ENCODE measurements around the gene CALML6.

DNA sequence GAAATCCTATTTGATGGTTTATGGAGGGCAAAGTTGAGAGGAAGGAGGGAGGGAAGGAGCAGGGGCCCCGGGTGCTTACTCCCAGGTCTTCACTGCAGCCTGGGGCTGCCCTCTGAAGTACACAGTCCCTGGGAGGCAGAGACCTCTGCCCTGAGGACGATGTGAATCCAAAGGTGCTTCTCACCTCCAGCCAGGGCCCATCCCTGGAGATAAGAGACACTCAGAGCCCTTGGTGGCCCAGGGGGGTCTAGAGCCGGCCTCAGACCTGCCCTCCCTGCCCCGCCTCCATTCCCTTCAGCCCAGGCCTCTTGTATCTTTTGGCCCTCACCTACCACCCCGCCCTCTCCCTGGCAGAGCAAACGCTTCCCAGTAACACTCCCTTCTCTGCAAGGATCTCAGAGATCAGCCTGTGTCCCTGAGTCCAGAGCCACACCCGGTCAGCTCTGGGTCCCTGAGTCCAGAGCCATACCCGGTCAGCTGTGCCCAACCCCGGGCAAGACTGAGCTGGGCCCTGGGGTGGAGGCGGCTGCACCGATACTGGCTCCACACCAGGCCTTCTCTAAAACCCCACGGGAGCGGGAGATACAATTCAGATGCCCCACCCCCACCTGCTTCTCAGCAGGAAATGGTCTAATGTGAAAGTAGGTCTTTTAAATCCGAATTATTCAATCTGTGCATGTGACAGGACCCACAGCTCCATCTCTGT is 20.6 kb upstream of the CALML6 start:
- TF ChIP-seq, protein P1, sequence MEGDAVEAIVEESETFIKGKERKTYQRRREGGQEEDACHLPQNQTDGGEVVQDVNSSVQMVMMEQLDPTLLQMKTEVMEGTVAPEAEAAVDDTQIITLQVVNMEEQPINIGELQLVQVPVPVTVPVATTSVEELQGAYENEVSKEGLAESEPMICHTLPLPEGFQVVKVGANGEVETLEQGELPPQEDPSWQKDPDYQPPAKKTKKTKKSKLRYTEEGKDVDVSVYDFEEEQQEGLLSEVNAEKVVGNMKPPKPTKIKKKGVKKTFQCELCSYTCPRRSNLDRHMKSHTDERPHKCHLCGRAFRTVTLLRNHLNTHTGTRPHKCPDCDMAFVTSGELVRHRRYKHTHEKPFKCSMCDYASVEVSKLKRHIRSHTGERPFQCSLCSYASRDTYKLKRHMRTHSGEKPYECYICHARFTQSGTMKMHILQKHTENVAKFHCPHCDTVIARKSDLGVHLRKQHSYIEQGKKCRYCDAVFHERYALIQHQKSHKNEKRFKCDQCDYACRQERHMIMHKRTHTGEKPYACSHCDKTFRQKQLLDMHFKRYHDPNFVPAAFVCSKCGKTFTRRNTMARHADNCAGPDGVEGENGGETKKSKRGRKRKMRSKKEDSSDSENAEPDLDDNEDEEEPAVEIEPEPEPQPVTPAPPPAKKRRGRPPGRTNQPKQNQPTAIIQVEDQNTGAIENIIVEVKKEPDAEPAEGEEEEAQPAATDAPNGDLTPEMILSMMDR (IDR thresholded peaks at IDR 0.05) = no peak
- TF ChIP-seq POLR2A (IDR thresholded peaks at IDR 0.05) = no peak

Measured in body of pancreas (tissue), 4 donors.